ENCODE data around the gene FOXP3. TPM values are rescaled to one million over a fixed set of nuclear protein-coding genes. Genes with fewer than 3 reads are reported as not detected.

The FOXP3 gene
- total and polyA plus RNA-seq, 2 experiments from 2014 or later, result 0.03 TPM; not detected in 1

GRCh38 chrX:49258749-49259124 lies 5.8 kb downstream of the FOXP3 start:
- no peak overlapping the region for H3K27ac ChIP-seq
- H3K4me1 ChIP-seq (ENCODE audit: insufficient read depth), result no peaks in the 10 kb centered on the region
- H3K27me3 ChIP-seq, result no peaks in the 10 kb centered on the region
- H2AFZ ChIP-seq, result no peak overlapping the region
- no peaks in the 10 kb centered on the region for H3K9me3 ChIP-seq (ENCODE audit: low read depth)
- TF ChIP-seq EZH2phosphoT487 (IDR thresholded peaks at IDR 0.05; ENCODE audit: low read depth, severe bottlenecking, unreplicated experiment) (no peak), EZH2 (IDR thresholded peaks at IDR 0.05; ENCODE audit: borderline replicate concordance) (no peak), CTCF (IDR thresholded peaks at IDR 0.05; ENCODE audit: poor library complexity) (no peak)
- H3K79me2 ChIP-seq, result no peaks in the 10 kb centered on the region
- no peak overlapping the region for H3K4me3 ChIP-seq
- no peaks in the 10 kb centered on the region for H4K20me1 ChIP-seq (ENCODE audit: insufficient read depth, poor library complexity, severe bottlenecking)
- no peak overlapping the region for H3K4me2 ChIP-seq
- no peaks in the 10 kb centered on the region for H3K36me3 ChIP-seq (replicated peaks; ENCODE audit: insufficient read depth, low read depth)
- H3K9me2 ChIP-seq (replicated peaks; ENCODE audit: insufficient read depth), result no peaks in the 10 kb centered on the region
- 70% methylated on average over 5 of the region's 5 CpGs for WGBS (ENCODE audit: low lambda C conversion rate, missing lambda C conversion rate)
- no peak for DNase-seq (ENCODE audit: low spot score)

- Histone ChIP-seq H4K20me1 (ENCODE audit: insufficient read depth, poor library complexity, severe bottlenecking) (no peaks in the 10 kb centered on the region), H3K4me1 (ENCODE audit: insufficient read depth) (no peaks in the 10 kb centered on the region), H3K4me2 (no peak overlapping the region), H3K9me3 (ENCODE audit: low read depth) (no peaks in the 10 kb centered on the region), H3K27me3 (no peaks in the 10 kb centered on the region), H3K27ac (no peak overlapping the region), H3K36me3 (replicated peaks; ENCODE audit: insufficient read depth, low read depth) (no peaks in the 10 kb centered on the region), H2AFZ (no peak overlapping the region), H3K79me2 (no peaks in the 10 kb centered on the region), H3K4me3 (no peak overlapping the region), H3K9me2 (replicated peaks; ENCODE audit: insufficient read depth) (no peaks in the 10 kb centered on the region)
- WGBS (ENCODE audit: low lambda C conversion rate, missing lambda C conversion rate), result 85% methylated on average over 17 of the region's 20 CpGs
- DNase-seq (ENCODE audit: low spot score), result no peak
- no peak for TF ChIP-seq CTCF (IDR thresholded peaks at IDR 0.05; ENCODE audit: poor library complexity)
- no peak for TF ChIP-seq EZH2 (IDR thresholded peaks at IDR 0.05; ENCODE audit: borderline replicate concordance)
- no peak for TF ChIP-seq EZH2phosphoT487 (IDR thresholded peaks at IDR 0.05; ENCODE audit: low read depth, severe bottlenecking, unreplicated experiment)
These were observed 6.4 kb downstream of the FOXP3 start for GRCh38 chrX:49257846-49258748.

- Histone ChIP-seq H4K20me1 (ENCODE audit: insufficient read depth, poor library complexity, severe bottlenecking) (no peaks in the 10 kb centered on the region), H3K9me2 (replicated peaks; ENCODE audit: insufficient read depth) (no peaks in the 10 kb centered on the region), H3K4me3 (no peak overlapping the region), H3K9me3 (ENCODE audit: low read depth) (no peaks in the 10 kb centered on the region), H3K36me3 (replicated peaks; ENCODE audit: insufficient read depth, low read depth) (no peaks in the 10 kb centered on the region), H3K79me2 (no peaks in the 10 kb centered on the region), H3K27me3 (no peaks in the 10 kb centered on the region), H3K4me1 (ENCODE audit: insufficient read depth) (no peaks in the 10 kb centered on the region), H3K27ac (no peak overlapping the region), H2AFZ (no peak overlapping the region), H3K4me2 (no peak overlapping the region)
- no peak for TF ChIP-seq EZH2 (IDR thresholded peaks at IDR 0.05; ENCODE audit: borderline replicate concordance)
- TF ChIP-seq CTCF (IDR thresholded peaks at IDR 0.05; ENCODE audit: poor library complexity), result no peak
- no peak for TF ChIP-seq EZH2phosphoT487 (IDR thresholded peaks at IDR 0.05; ENCODE audit: low read depth, severe bottlenecking, unreplicated experiment)
- DNase-seq (ENCODE audit: low spot score), result no peak
- WGBS (ENCODE audit: low lambda C conversion rate, missing lambda C conversion rate), result 81% methylated on average over 12 of the region's 14 CpGs
These were observed 7.3 kb downstream of the FOXP3 start for GRCh38 chrX:49257074-49257790.

All from hepatocyte (in vitro differentiated cells).